ENCODE results near the gene ELMO1. TPM values are rescaled to one million over a fixed set of nuclear protein-coding genes. Genes with fewer than 3 reads are reported as not detected.

ELMO1 gene
- total and polyA plus RNA-seq, 11 donors: 6.9 to 38.6 (median 14.7) TPM

DNA sequence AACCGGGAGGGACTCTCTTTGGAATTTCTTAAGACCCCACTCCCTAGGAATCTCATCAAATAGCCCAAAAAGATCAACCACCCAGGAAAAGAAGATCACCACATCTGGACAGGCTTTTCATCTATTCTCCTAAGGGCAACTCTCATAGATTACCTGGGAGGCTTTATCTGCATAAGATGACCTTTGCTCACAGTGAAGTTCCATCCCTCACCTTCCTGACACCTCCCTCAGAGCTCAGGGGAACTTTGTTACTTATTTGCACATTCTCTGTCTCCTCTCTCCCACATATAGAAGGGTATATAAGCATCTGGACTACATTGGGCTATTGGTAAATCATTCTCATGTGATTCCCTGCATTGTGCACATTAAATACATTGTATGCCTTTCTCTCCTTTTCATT is 80.1 kb downstream of the ELMO1 start:
- no peak for TF ChIP-seq POLR2A (IDR thresholded peaks at IDR 0.05)
- no peak for TF ChIP-seq CTCF (IDR thresholded peaks at IDR 0.05)
- no peaks in the 10 kb centered on the region for H3K36me3 ChIP-seq
- no peaks in the 10 kb centered on the region for H3K9me3 ChIP-seq
- intact Hi-C loops (cut with DNase I): no loop called here
- H3K27me3 ChIP-seq: no peaks in the 10 kb centered on the region
- no peak for ATAC-seq
- 64 to 82% (median 68%) methylated on average over 1 of the region's 1 CpG for WGBS, 4 donors
- peaks cover 0 to 24% (median 5%) of the 10 kb centered on the region in 12 donors for H3K4me1 ChIP-seq
- DNase-seq: no peak
- no peak overlapping the region for H3K27ac ChIP-seq
- no peak overlapping the region for H3K4me3 ChIP-seq

- Histone ChIP-seq H3K27ac (no peak overlapping the region), H3K4me3 (no peak overlapping the region), H3K9me3 (no peaks in the 10 kb centered on the region), H3K36me3 (no peaks in the 10 kb centered on the region), H3K4me1 (peaks cover 0 to 24% (median 4%) of the 10 kb centered on the region in 12 donors), H3K27me3 (no peaks in the 10 kb centered on the region)
- intact Hi-C loops (cut with DNase I): no loop called here
- WGBS, 4 donors: 86 to 88% (median 88%) methylated on average over 3 of the region's 3 CpGs
- no peak for DNase-seq
- TF ChIP-seq POLR2A (IDR thresholded peaks at IDR 0.05): no peak
- TF ChIP-seq CTCF (IDR thresholded peaks at IDR 0.05): no peak
- ATAC-seq: no peak
Observed at GRCh38 chr7:37367010-37367409, 81.7 kb downstream of the ELMO1 start.

DNA sequence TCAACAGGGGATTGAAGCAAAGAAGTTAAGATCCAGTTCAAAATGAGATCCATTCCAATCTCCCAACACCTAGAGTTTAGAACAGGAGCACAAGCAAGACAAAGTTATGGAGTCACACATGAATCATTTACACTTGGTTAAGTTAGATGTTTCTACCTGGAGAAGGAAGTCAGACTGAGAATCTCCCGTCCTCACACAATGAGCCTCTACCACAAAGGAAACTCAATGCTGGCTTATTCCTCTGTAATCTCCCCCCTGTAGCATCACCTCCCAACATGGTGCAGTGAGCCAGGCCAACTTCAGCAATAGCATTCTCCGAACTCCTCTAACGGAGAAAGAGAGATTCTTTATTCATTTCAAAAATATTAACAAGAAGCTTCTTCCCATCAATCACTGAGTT is 82.2 kb downstream of the ELMO1 start:
- DNase-seq (no peak), ATAC-seq (no peak)
- TF ChIP-seq POLR2A (IDR thresholded peaks at IDR 0.05) (no peak), CTCF (IDR thresholded peaks at IDR 0.05) (no peak)
- Histone ChIP-seq H3K9me3 (no peaks in the 10 kb centered on the region), H3K4me3 (no peak overlapping the region), H3K27ac (no peak overlapping the region), H3K27me3 (no peaks in the 10 kb centered on the region), H3K36me3 (no peaks in the 10 kb centered on the region), H3K4me1 (peaks cover 0 to 24% (median 4%) of the 10 kb centered on the region in 12 donors)
- intact Hi-C loops (cut with DNase I): no loop called here
- WGBS, 4 donors: 84 to 100% (median 86%) methylated on average over 3 of the region's 3 CpGs

DNA sequence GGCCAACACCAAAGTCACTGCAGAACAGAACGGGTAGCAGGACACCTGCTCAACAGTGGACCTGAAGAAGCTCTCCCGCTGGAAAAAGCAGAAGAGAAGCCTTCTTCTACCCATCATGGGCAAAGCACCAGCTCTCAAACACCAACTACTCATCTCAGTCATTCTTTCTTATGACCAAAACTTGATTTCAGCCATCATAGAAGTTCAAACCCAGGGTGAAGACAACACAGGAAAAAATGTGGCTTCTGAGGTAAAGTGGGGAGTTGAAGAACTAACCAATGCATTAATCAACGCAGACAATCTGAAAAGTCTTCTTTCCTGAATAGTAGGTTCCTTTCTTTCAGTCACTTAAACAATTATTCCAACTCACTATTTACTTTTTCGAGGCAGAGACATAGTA is 83.3 kb downstream of the ELMO1 start:
- ATAC-seq (no peak), DNase-seq (no peak)
- H3K9me3 ChIP-seq: no peaks in the 10 kb centered on the region
- H3K4me1 ChIP-seq: peaks cover 0 to 24% (median 5%) of the 10 kb centered on the region in 12 donors
- no peak for TF ChIP-seq POLR2A (IDR thresholded peaks at IDR 0.05)
- H3K36me3 ChIP-seq: no peaks in the 10 kb centered on the region
- H3K4me3 ChIP-seq: no peak overlapping the region
- intact Hi-C loops (cut with DNase I): no loop called here
- no peak overlapping the region for H3K27ac ChIP-seq
- no peaks in the 10 kb centered on the region for H3K27me3 ChIP-seq
- WGBS, 4 donors: 89 to 96% (median 92%) methylated on average over 4 of the region's 4 CpGs

DNA sequence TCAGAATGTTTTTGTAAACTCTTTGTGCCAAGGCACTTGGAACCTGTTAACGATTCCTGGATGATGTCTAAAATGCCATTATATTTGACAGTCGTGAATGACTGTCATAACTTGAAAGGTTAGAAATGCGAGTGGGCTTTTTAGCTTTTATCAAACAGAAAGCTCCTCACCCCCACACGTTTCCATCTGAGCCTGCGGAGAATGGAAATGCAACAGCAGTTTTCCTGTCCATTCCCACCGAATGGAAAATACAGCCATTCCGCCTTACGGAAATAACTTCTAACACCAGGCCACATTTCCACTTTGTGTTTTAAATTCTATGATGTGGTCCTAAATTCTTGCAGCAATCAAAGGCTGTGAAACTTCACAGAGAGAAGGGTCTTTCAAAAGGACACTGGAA is 83.8 kb downstream of the ELMO1 start:
- DNase-seq: no peak
- Histone ChIP-seq H3K4me1 (peaks cover 0 to 24% (median 8%) of the 10 kb centered on the region in 12 donors), H3K27me3 (no peaks in the 10 kb centered on the region), H3K9me3 (no peaks in the 10 kb centered on the region), H3K36me3 (no peaks in the 10 kb centered on the region), H3K27ac (no peak overlapping the region), H3K4me3 (no peak overlapping the region)
- 56 to 76% (median 69%) methylated on average over 8 of the region's 8 CpGs for WGBS, 4 donors
- no peak for ATAC-seq
- intact Hi-C loops (cut with DNase I): loop anchor here in 1 of 10 donors (5.0 kb wide), 1 partner anchor 32 kb away; no protein-coding TSS in a partner anchor
- TF ChIP-seq CTCF (IDR thresholded peaks at IDR 0.05) (no peak), POLR2A (IDR thresholded peaks at IDR 0.05) (no peak)

All from heart left ventricle (tissue), 16 donors.